Measurements from ENCODE around the gene ZNF592.
"Not testable (repeated sequence)": the region's sequence is repeated elsewhere in the genome, so short reads cannot be mapped to it uniquely, and the experiment has no call there.

The ZNF592 gene

DNA sequence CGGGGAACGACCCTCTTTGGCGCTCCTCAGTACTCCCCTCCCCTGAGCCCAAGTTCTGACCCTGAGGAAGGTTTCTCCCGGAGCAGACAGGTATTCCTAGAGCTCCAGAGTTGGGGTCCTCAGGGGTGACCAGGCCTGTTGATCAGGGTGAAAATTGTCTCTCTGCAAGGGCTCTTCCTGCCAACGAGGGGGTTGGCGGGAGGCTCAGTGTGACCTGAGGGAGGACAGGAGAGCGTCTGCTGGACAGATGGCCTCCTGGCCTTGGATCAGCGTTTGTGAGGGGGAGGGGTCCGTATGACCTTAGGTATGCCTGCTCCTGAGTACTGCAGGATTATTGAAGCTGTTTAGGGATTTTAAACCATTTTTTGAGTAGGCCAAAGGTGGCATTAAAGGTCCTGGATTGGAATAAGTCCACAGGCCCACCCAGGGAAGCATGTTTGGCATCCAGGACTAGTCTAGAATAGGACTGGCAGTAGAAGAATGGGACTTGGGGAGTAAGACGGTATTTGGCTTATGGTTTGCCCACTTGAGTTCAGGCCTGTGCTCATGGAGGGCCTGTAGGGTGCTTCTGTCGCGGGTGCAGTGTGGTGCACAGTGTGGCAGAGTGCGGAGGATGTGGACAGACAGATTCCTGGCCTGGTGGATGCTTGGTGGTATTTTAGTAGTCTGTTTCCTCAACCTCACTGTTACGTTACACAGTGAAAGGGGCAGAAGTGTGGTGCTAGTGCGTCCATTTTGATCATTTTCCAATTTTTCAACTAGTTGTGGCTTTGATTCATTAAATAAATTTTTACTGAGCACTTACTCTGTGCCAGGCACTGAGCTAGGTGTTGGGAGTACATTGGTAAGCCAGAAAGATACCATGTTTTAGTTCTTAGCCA is 959 bp downstream of the ZNF592 start:
- peak; percentile 65 for DNase-seq

DNA sequence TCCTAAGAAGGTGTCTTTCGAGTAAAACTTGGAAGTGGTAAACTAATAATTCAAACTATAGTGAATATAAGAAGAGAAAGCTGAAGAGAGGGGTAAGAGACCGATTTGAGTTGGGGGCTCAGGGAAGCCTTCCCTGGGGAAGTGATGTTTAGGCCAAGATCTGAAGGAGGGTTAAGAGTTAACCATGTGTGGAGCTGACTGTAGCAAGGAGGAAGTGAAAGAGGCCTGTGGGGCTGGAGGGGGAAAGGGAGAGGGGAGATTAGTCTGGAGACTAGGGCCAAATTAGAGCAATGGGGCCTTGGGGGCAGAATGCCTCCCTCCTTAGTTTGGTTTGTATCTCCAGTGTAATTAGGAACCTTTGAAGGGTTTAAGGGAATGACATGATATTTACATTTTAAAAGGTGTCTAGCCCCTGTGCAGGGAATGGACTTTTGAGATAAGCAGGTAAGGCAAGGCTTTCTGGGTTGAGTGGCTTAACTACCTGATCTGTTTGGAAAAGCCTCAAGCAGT is 2.2 kb downstream of the ZNF592 start:
- DNase-seq, result peak; percentile 27

DNA sequence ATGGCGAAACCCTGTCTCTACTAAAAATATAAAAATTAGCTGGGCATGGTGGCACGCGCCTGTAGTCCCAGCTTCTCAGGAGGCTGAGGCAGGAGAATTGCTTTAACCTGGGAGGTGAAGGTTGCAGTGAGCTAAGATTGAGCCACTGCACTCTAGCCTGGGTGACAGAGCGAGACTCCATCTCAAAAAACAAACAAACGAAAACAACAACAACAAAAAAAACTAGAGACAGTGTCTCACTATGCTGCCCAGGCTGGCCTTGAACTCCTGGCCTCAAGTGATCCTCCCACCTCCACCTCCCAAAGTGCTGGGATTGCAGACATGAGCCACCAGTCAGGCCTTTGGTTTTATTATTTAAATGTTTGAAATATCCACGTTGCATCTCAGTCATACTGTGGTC is 3.3 kb downstream of the ZNF592 start:
- DNase-seq, result not testable (repeated sequence)

DNA sequence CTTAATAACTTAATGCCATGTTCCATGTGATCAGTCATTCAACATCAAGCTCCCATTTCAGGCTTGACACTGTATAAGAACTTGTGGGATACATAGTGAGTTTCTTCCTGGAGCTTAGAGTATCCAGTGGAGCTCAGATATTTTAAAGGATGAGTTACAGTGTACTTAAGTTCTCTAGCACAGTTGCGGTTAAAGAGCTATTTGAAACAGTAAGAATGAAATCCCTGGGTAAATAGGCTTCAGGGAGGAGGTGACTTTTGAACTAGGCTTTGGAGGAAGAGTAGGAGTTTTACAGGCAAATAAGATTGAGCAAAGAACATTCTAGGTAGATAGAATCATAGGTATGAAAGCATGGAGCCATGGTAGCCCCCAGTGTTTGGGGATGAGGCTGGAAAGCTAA is 3.8 kb downstream of the ZNF592 start:
- no peak for DNase-seq

DNA sequence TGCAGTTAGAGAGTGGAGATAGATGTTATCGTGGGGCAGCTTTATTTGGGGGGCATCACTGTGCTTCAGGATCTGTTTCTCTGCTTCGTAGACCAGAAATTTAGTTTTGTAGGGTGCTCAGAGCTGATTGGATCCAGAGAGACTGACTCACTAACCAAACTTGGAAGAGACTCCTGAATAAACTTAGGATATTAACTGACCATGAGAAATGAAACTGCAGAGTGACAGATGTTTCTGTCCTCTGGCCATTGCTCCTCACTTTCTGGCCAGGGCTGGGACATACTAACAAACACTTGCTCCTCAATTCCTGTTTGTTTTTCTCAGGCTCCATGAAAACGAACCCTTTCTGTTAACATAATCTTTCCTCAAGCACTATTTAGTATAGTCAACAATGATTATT is 4.3 kb downstream of the ZNF592 start:
- no peak for DNase-seq

DNA sequence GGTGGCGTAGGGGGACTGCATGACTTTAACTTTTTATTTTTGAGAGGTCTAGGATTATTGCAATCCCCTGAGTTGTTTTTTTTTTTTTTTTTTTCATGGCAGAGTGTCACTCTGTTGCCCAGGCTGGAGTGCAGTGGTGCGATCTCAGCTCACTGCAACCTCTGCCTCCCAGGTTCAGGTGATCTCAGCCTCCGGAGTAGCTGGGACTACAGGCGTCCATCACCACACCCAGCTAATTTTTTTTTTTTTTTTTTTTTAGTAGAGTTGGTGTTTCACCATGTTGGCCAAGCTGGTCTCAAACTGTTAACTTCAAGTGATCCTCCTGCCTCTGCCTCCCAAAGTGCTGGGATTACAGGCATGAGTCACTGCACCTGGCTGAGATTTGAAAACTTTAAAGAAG is 6.5 kb downstream of the ZNF592 start:
- DNase-seq, result not testable (repeated sequence)

DNA sequence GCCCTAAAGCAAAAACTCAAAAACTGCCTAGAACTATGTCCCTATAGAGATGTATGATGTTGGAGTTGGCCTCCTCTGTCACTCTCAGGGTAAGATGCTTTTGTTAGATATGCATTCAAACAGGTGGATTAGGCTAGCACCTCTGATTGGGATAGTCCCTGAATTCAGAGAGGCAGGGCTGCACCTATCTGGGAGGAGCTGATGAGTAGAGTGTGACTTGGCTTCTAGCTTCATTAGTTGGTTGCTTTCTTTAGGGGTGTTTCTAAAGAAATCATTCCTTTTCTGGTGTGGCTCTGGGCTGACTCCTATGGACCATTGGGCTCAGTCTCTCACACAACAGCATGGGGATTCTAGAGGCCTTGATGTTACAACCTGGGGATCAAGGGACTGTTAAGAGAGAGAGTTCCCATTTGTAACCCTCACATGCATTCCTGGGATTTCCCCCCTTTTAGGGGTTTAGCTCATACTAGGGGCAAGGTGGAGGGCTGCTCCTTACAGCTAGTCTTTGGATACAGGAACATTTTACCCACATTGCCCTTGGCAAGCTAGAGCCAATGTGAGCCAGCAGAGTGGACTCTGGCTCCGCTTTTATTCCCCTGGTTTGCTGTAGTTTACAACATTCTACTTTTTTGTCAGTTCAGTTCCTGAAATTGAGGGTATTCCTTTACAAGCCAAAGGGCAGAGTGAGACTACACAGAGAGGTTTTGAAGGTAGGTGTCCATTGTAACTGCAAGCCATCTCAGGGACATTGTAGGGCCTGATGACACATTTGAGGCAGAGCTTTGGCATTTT is 7.5 kb downstream of the ZNF592 start:
- no peak for DNase-seq

DNA sequence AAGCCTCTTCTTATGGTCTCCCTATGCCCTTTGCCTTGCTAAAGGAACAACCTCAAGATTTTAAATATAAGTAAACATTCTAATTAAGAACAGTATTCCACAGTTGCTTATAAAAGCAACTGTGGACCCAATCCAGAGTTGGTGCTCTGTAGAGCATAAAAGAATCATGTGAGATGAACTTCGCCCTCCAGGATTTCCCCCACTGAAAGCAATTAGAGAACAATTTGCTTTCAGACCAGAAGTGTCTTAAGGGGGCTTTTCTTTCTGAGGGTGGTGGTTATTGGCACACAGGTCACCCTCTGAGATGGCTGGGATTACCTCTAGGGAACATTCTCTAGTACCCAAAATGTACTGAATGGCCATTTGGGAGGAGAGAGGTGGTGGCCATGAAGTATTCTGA is 10.6 kb downstream of the ZNF592 start:
- DNase-seq, result no peak

DNA sequence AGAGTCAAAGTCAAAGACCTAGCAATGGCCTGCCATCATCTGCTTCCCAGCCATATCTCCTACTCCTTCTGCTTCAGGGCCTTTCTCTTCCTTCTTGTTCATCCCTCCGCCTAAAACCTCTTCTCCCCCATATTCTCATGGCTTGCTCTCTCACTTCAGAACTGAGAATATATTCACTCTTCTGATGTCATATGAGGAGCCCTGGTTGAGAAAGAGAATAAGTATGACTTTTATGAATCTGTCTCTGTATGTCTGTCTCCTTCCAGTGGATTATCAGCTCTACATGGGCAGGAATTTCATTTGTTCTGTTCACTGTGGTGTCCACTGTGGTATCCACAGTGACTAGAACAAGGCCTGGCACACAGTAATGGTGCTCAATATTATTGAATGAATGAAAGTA is 11.8 kb downstream of the ZNF592 start:
- no peak for DNase-seq

DNA sequence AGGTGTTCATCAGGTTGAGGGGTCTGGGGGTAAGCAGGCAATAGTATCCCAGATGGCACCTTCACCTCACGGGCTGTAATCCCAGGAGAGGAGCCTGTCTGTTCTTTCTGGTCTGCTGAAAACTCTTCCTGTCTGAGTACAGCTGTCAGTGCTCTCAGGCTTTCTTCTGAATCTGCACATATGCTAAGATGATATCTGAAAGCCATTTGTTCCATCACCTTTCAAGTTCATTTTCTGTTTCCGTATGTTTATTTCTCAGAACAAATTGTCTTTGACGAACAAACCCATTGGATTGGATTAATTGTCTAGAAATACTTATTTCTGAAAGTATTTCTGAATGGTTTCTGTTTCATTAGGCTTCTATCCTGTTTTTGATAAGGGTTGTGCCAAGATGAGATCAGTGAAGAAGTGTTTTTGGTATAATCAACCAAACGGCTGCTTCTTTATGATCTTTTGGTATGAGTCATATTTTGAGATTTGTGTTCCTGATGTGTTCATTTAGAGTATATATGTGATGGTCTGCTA is 13.3 kb downstream of the ZNF592 start:
- no peak for DNase-seq

DNA sequence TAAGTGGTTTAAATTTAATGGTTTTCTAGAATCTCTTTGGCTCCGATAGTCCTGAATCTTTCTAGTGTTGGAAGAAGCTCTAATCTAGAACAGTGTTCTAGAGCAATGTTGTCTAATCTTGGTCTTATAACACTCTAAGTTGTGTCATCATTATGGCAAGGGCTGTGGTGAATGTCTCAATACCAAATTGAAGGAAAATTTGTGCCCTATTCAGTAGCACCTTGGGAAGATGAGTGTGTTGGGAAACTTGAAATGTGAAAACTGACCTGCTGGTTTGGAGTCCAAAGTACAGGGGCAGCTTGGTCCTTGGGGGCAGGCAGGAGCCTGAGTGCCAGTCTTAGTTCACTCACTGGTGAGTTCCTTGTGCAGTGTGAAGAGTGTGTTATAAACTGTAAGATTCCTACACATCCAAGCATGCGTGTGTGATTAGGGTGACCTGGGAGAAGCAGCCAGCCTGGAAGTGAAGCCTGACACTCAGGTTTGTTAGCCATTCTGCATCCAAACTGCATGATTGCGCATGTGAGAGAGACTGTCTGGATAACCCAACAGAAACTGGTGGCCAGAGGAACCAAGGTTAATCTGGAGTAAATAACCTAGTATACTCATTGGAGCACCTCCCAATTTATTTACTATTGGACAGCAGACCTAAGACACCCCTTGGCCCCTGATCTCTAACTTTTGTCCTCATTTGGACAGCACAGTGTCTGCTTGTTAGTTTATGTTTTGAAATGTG is 14.6 kb downstream of the ZNF592 start:
- no peak for DNase-seq

DNA sequence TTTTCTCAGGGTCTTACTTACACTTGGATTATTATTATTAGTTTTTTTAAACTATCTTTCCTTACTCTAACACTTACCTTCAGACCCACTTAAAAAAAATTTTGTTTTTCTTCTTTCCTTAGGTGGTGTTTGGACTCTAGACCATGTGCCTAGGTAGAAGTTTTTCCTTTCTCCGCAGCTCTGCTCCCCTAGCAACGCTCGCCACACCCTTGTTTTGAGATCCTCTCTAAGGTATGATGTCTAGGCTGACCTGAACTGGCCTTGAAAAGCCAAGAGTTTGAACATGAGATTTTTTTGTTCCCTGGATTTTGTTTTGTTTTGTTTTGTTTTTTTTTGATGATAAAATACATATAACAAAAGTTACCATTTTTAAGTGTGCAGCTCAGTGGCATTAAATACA is 16.2 kb downstream of the ZNF592 start:
- no peak for DNase-seq

DNA sequence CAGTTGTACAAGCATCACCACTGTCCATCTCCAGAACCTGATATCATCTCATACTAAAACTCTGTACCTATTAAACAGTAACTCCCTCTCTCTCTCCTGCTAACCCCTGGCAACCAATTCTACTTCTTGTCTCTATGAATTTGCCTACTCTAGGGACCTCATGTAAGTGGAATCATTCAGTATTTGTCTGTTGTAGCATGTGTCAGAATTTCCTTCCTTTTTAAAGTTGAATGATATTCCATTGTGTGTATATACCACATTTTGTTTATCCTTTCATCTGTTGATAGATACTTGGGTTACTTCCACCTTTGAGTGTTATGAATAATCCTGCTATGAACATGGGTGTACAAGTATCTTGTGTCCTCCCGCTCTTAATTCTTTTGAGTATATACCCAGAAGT is 16.6 kb downstream of the ZNF592 start:
- DNase-seq, result no peak

DNA sequence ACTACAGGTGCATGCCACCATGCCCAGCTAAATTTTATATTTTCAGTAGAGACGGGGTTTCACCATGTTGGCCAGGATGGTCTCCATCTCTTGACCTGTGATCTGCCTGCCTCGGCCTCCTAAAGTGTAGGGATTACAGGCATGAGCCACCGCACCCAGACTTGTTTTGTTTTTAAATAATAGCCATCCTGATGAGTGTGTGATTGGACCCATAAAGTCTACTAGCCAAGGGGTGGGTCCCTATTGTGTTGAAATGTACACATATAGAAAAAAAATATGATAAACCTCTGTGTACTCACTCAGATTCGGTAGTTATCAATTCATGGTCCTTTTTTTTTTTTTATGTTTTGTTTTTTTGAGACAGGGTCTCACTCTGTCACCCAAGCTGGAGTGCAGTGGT is 17.3 kb downstream of the ZNF592 start:
- no peak for DNase-seq

DNA sequence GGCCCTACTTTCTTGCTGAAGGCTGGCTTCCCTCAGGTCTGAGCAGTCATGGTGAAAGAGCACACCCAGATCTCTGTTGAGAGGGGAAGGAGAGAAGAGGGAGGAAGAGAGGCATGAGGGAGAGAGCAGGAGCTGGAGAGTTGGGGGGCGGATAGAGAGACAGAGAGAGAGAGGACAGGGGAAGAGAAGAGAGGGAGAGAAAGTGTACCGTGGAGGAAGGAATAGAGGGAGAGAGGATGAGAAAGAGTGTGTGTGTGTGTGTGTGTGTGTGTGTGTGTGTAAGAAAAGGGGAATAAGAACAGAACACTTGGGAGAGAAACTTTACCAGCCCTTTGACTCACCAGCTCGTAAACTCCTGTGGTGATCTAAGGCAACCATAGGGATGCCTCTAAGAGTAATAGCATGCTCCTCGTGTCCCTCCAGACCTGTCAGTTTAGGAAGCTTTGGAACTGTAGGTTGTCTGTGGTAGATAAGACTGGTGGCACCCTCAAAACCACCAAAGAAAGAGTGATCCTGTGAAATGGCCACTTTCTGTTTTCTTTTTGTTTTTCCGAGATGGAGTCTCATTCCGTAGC is 18.2 kb downstream of the ZNF592 start:
- DNase-seq, result peak; percentile 65

DNA sequence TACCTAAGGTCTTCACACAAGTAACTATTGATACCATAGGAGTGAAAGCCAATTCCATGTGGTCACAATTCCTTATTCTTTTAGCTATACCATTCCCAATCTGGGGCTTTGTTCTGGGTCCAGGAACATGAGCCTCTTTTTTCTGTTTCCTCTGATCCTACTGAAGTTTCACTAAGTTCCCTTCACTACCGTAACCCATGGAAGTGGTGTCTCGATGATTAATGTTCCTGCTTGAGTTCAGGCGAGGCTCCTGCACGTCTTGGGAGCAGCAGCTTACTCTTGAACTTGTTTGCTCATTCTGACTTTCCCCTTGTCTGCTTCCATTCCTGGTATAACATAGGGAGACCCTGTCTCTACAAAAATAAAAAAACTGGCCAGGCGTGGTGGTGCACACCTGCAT is 23.6 kb downstream of the ZNF592 start:
- no peak for DNase-seq

DNA sequence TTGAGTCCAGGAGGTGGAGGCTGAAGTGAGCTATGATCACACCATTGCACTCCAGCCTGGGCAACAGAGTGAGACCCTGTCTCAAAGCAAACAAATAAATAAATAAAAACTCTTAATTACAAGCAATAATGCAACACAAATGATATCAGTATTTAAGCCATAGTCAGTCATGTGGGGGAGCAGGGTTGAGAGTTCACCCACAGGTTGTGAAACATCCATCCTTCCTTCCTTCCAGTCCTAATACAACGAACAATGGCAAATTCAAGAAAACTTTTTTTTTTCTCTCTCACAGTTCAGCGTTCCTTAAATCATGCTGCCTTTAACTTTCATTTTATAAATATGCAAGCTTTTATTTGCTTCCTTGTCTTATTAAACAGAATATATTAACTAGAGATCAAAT is 24.1 kb downstream of the ZNF592 start:
- no peak for DNase-seq

DNA sequence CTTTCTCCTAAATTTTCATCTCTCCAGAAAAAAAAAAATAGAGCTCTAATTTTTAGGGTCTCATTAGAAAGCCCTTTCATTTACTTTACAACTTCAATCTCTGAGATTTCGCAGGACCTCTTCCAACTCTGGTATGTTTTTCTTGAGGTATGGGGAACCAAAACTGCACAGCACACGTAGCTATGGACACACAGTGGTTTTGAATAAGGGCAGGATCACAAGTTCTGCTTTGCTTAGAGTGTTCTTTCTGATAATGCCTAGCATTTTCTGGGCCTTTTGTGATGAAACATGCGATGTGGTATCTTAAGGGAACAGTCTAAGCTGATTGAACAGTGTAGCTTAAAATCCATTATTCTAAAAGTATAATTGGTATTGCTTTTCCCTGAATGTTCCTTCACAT is 25.3 kb downstream of the ZNF592 start:
- no peak for DNase-seq

DNA sequence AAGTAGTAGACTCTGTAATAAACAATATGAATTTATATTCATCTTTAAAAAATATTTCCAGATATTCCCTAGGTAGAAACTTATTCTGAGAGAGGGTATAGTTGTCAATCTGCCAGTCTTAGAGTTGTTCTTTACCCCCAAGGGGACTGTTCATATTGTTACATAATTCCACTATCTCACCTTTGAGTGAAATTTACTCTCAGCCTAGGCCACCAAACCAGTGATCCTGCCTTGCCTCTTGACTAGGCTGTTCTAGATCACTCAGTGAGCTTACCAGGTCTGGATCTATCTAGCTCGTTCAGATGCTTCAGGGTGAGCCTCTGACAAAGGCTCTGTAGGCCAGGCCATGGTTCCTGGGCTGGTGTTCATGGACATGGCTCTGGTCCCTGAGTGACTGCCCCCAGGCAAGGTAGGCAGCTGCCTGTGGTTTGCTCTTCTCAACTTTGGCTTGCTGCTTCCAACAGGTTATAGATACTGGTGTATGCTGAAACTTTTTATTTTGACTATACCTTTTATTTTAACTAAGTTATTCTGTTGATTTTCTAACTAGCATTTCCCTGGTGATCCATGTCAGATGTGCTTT is 27.6 kb downstream of the ZNF592 start:
- no peak for DNase-seq

DNA sequence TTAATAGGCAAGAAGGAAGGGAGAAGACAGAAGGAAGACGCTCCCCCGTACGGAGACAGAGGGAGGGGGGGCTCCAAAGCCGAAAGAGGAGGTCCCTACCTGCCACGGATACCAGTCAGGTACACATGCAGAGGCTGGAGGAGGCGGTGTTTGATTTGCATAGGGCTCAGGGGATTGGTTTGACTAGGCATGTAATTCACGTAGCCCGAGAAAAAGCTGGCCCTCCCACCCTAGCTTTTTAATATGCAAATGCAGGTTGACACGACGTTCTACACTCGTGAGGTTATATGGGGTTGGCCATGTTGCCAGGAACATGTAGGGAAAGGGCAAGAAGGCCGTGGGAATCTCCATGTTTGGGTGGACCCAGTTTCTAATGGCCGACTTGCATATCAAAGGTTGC is 29.8 kb downstream of the ZNF592 start:
- no peak for DNase-seq

DNA sequence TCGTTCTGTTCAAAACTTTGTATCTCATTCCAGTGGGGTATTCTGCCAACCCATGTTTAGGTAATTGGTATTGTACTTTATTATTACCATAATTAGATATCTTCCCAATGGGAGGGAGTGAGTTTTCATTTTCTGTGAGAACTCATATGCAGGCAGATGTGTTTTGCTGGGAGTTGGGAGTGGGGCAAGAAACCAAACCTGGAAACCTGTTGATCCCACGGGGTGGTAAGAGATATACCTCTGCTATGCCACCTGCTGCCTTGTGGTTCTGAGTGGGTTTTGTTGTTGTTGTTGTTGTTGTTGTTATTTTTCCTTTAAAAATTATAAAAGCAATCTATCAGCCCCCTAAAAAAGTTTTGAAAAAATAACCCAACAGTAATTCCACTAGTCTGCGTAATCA is 32.1 kb downstream of the ZNF592 start:
- no peak for DNase-seq

DNA sequence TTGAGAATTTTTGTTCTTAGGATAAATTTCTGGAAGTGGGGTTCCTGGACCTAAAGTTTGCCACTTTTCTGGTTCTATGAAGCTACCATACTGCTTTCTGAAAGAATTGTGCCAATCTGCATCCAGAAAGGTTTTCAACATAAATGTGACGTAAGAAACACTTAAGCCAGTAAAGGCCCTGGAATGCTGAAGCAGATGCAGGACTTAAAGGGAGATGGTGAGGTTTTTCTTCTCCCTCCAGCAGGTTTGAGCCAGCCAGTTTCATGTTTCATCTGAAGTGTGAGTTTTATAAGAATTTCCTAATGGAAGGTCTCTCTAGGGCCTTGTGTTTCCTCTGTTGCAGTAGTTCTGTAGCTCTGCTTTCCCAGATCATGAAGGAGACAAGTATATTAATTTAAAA is 33.1 kb downstream of the ZNF592 start:
- no peak for DNase-seq

Measured in hematopoietic multipotent progenitor cell treated with erythropoietin and hydrocortisone succinate and interleukin-3 and kit ligand, for 8 days (in vitro differentiated cells).